GM19372 (cell line): ENCODE results near the gene MECR.
A peak's percentile ranks its signal among the peaks of the same experiment; 100 is the strongest.
"Not testable (repeated sequence)": the region's sequence is repeated elsewhere in the genome, so short reads cannot be mapped to it uniquely, and the experiment has no call there.

Source experiments
- ATAC-seq: cut with Tn5 transposase; IDR thresholded peaks from one replicate; pipeline ENCODE4 v1.9.1; 2021; ENCODE audit warnings: mild to moderate bottlenecking, low read depth, moderate library complexity; ENCODE audit not compliant: unreplicated experiment

Gene MECR

GRCh38 chr1:29237852-29238619 is 7.3 kb upstream of the MECR start:
- no peak for ATAC-seq

- no peak for ATAC-seq
Observed at GRCh38 chr1:29237129-29237821, 6.5 kb upstream of the MECR start.

GRCh38 chr1:29236712-29237128 is 6.0 kb upstream of the MECR start:
- peak; percentile 27 for ATAC-seq

GRCh38 chr1:29235955-29236711 is 5.4 kb upstream of the MECR start, which contains the start of gene PTPRU:
PTPRU (plus strand) TSS chr1:29236522; CDS start chr1:29236645, 123 bp downstream.
- ATAC-seq = peak; percentile 75

GRCh38 chr1:29234881-29235280 is 4.1 kb upstream of the MECR start:
- ATAC-seq = not testable (repeated sequence)

GRCh38 chr1:29234471-29234870 is 3.7 kb upstream of the MECR start:
- ATAC-seq = no peak

- no peak for ATAC-seq
Observed at GRCh38 chr1:29233693-29234092, 3.0 kb upstream of the MECR start.

- ATAC-seq = no peak
Observed at GRCh38 chr1:29232387-29232786, 1.7 kb upstream of the MECR start.

GRCh38 chr1:29230204-29230552 is 556 bp downstream of the MECR start:
- no peak for ATAC-seq

- no peak for ATAC-seq
Observed at GRCh38 chr1:29227511-29227910, 3.2 kb downstream of the MECR start.

GRCh38 chr1:29225361-29225760 is 5.4 kb downstream of the MECR start:
- ATAC-seq = no peak

GRCh38 chr1:29224356-29224837 is 6.3 kb downstream of the MECR start:
- no peak for ATAC-seq

GRCh38 chr1:29223521-29223920 is 7.2 kb downstream of the MECR start:
- ATAC-seq = no peak

- ATAC-seq = no peak
Observed at GRCh38 chr1:29222686-29223085, 8.0 kb downstream of the MECR start.

- not testable (repeated sequence) for ATAC-seq
Observed at GRCh38 chr1:29222260-29222659, 8.5 kb downstream of the MECR start.

- ATAC-seq = no peak
Observed at GRCh38 chr1:29221296-29221695, 9.4 kb downstream of the MECR start.

- no peak for ATAC-seq
Observed at GRCh38 chr1:29218223-29218622, 12.5 kb downstream of the MECR start.

GRCh38 chr1:29217633-29218032 is 13.1 kb downstream of the MECR start:
- ATAC-seq = no peak

GRCh38 chr1:29213055-29213454 is 17.7 kb downstream of the MECR start:
- ATAC-seq = no peak

GRCh38 chr1:29211086-29212030 is 19.4 kb downstream of the MECR start:
- ATAC-seq = no peak
